ENCODE measurements around the gene NACC2. TPM values are rescaled to one million over a fixed set of nuclear protein-coding genes. Genes with fewer than 3 reads are reported as not detected.

The NACC2 gene
- total and polyA plus RNA-seq, 7 donors, result 8.5 to 33.5 (median 18.4) TPM

- intact Hi-C loops (cut with DNase I), result no loop called here
- 89 to 94% (median 91%) methylated on average over 33 to 36 of the region's 36 CpGs for WGBS, 3 donors
- Histone ChIP-seq H3K36me3 (ENCODE audit: insufficient read depth in 1 of 2, low read depth in 1 of 2) (peaks cover 4 to 36% of the 10 kb centered on the region in 2 donors), H3K9me3 (no peaks in the 10 kb centered on the region), H3K4me3 (no peak overlapping the region), H3K27ac (no peak overlapping the region), H3K4me1 (peaks cover 44% of the 10 kb centered on the region), H3K27me3 (ENCODE audit: insufficient read depth in 3 of 3, low read length in 2 of 3) (no peaks in the 10 kb centered on the region)
- TF ChIP-seq CTCF (IDR thresholded peaks at IDR 0.05), result no peak
- no peak for ATAC-seq
- no peak for DNase-seq
These were observed 44.8 kb downstream of the NACC2 start for GRCh38 chr9:136050266-136050700.

- DNase-seq, result no peak
- no peak overlapping the region for H3K27ac ChIP-seq
- no peak for TF ChIP-seq CTCF (IDR thresholded peaks at IDR 0.05)
- ATAC-seq, result no peak
- H3K36me3 ChIP-seq (ENCODE audit: insufficient read depth in 1 of 2, low read depth in 1 of 2), result peaks cover 4 to 36% of the 10 kb centered on the region in 2 donors
- intact Hi-C loops (cut with DNase I), result no loop called here
- H3K4me3 ChIP-seq, result no peak overlapping the region
- H3K27me3 ChIP-seq (ENCODE audit: insufficient read depth in 3 of 3, low read length in 2 of 3), result no peaks in the 10 kb centered on the region
- WGBS, 3 donors, result 96 to 97% (median 97%) methylated on average over 60 to 65 of the region's 65 CpGs
- no peaks in the 10 kb centered on the region for H3K9me3 ChIP-seq
- peaks cover 44% of the 10 kb centered on the region for H3K4me1 ChIP-seq
These were observed 45.4 kb downstream of the NACC2 start for GRCh38 chr9:136049491-136050265.

- Histone ChIP-seq H3K4me1 (peaks cover 37% of the 10 kb centered on the region), H3K27ac (no peak overlapping the region), H3K36me3 (ENCODE audit: insufficient read depth in 1 of 2, low read depth in 1 of 2) (peaks cover 4 to 36% of the 10 kb centered on the region in 2 donors), H3K9me3 (no peaks in the 10 kb centered on the region), H3K27me3 (ENCODE audit: insufficient read depth in 3 of 3, low read length in 2 of 3) (no peaks in the 10 kb centered on the region), H3K4me3 (no peak overlapping the region)
- TF ChIP-seq CTCF (IDR thresholded peaks at IDR 0.05), result no peak
- ATAC-seq, result peak in 1 of 4 donors; percentile 29
- no peak for DNase-seq
- WGBS, 3 donors, result 81 to 94% (median 83%) methylated on average over 30 of the region's 30 CpGs
- intact Hi-C loops (cut with DNase I), result no loop called here
These were observed 46.3 kb downstream of the NACC2 start for GRCh38 chr9:136048560-136049411.

GRCh38 chr9:136047775-136048559 is 47.1 kb downstream of the NACC2 start:
- Histone ChIP-seq H3K27ac (no peak overlapping the region), H3K27me3 (ENCODE audit: insufficient read depth in 3 of 3, low read length in 2 of 3) (no peaks in the 10 kb centered on the region), H3K36me3 (ENCODE audit: insufficient read depth in 1 of 2, low read depth in 1 of 2) (peaks cover 4 to 36% of the 10 kb centered on the region in 2 donors), H3K9me3 (no peaks in the 10 kb centered on the region), H3K4me3 (no peak overlapping the region), H3K4me1 (peaks cover 29% of the 10 kb centered on the region)
- intact Hi-C loops (cut with DNase I), result no loop called here
- ATAC-seq, result no peak
- no peak for DNase-seq
- WGBS, 3 donors, result 77 to 85% (median 80%) methylated on average over 21 of the region's 21 CpGs
- TF ChIP-seq CTCF (IDR thresholded peaks at IDR 0.05), result no peak
